HG03571 (cell line): ENCODE measurements around the gene VASN.

Experiments
- ATAC-seq: cut with Tn5 transposase; IDR thresholded peaks from one replicate; pipeline ENCODE4 v1.9.1; 2021; ENCODE audit not compliant: unreplicated experiment

Gene VASN

DNA sequence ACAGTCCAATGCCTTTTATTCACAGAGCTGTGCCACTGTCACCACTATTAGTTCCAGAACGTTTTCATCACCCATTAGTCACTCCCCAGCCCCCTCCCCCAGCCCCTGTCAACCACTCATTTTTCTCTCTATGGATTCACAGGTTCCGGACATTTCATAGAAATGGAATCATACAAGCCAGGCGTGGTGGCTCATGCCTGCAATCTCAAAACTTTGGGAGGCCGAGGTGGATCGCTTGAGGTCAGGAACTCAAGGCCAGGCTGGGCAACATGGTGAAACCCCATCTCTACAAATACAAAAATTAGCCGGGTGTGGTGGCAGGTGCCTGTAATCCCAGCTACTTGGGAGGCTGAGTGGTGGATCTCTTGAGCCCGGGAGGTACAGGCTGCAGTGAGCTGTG is 19.8 kb upstream of the VASN start:
- ATAC-seq = no peak

DNA sequence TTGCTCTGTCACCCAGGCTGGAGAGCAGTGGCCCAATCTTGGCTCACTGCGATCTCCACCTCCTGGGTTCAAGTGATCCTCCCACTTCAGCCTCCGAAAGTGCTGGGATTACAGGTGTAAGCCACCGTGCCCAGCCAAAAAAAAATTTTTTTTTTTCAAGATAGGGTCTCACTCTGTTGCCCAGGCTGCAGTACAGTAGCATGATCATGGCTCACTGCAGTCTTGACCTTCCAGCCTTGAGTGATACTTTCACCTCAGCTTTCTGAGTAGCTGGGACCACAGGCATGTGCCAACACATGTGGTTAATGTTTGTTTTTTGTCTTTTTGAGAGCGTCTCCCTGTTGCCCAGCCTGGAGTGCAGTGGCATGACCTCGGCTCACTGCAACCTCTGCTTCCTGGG is 18.8 kb upstream of the VASN start:
- no peak for ATAC-seq

- no peak for ATAC-seq
Measured at GRCh38 chr16:4353675-4354074, 18.0 kb upstream of the VASN start.

DNA sequence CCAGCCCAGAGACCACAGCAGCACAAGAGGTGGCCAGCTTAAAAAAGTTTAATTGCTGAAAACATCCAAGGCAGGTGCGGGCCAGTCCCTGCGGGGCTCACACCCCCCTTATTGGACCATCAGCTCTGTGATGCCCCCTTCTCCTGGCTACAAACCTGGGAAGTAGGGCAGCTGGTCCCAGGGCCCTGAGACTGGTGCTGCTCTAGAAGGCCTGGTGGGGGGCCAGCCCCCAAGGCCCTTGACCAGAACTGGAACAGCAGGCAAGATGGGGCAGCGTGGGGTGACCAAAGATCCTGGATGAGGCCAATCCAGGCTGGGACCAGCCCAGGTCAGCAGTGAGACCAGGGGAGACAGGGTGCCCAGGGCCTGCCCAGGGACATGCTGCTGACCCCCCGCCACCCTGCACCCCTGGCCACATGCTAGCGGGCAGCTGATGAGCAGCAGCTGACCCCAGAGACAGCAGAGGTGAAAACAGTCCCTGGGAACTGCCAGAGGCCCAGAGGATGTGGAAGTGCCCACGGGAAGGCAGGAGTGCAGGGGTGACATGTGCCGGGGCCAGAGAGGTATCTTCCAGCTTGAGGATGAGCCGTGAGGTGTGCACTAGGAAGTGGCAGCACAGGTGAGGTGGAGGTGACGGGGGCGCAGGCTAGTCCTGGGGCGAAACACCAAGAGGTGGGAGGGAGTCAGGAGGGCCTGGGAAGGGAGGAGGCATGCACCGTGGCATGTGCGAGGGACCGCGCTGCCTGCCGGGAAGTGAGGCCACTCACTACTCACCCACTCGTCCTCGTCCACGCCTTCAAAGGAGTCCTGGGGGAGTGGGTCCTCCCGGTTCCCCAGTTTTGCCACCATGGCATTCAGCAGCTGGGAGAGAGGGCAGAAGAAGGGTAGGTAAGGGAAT is 16.9 kb upstream of the VASN start:
- no peak for ATAC-seq

DNA sequence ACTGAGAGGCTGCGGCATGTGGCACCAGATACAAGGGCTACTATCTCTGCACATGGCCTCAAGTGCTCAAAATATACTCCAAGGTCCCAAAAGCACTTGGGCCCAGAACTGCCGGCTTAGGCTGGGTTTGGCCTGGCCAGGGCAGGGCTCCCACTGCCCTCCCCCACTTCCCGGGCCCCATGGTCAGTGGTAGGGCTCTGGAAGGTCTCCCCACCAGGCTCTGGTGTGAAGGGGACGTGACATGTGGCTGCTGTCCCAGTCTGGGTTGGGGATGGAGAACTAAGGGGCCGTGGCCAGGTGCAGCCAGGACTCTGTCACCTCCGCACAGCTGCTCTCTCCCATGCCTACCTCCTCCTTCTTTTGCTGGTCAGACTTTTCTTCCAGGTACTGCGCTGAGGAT is 14.8 kb upstream of the VASN start:
- no peak for ATAC-seq

DNA sequence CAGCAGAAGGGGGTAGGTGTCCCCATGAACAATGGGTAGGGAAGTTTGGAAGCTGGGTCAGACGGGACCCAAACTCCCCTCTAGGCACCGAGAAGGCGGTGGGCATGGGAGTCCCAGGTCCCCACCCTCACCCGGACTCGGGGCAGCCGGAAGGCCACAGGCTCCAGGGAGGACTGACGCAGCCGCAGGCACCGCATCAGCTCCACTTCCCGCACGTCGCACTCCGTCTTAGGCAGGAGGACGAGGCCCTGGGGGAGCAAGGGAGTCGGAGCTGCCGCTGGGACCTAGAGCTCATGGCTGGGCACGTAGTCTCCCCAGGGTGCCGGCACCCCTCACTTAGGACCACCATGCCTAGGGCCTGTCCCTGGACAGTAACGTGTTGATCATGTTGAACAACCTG is 13.4 kb upstream of the VASN start:
- no peak for ATAC-seq

GRCh38 chr16:4358831-4359561 is 12.7 kb upstream of the VASN start:
- ATAC-seq = no peak

DNA sequence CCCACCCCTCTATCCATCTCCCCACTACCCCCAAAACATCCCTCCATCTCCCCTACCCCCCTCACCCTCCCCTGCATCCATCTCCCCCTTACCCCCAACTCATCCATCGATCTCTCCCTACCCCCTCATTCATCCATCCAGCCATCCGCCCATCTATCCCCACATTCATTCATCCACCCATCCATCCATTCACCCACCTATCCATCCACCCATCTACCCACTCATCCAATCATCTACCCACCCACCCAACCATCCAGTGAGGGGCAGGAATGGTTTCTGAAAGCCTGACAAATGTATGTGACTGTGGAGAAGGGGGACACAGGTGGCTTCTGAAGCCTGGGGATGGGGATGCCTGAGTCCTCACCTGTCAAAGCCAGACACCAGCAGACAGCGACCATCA is 11.7 kb upstream of the VASN start:
- no peak for ATAC-seq

GRCh38 chr16:4360538-4361021 is 11.1 kb upstream of the VASN start:
- ATAC-seq = no peak

GRCh38 chr16:4361033-4361943 is 10.4 kb upstream of the VASN start:
- no peak for ATAC-seq

- ATAC-seq = no peak
Measured at GRCh38 chr16:4361944-4362311, 9.7 kb upstream of the VASN start.

- no peak for ATAC-seq
Measured at GRCh38 chr16:4362476-4363135, 9.0 kb upstream of the VASN start.

- ATAC-seq = no peak
Measured at GRCh38 chr16:4364196-4365013, 7.2 kb upstream of the VASN start.

- ATAC-seq = no peak
Measured at GRCh38 chr16:4365014-4365406, 6.6 kb upstream of the VASN start.

- no peak for ATAC-seq
Measured at GRCh38 chr16:4365615-4366014, 6.0 kb upstream of the VASN start.

DNA sequence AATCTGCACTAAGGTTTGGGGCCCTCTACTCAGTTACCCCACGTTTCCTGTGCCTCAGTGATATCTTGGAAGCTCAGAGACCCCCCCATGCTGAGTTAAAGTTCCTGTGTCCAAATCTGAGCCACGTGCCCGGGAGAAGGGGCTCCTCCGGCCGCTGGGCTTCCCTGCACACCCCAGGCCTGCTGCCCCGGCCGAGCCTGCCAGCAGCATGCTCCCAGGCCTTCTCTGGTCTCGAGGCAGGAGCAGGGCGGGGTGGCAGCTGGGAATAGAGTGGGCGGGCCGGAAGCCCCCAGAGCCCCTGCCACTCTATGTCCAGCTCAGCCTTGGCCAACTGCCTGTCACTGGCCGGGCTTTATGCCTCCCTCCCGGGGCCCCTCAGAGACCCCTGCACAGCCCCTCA is 5.6 kb upstream of the VASN start:
- ATAC-seq = no peak

GRCh38 chr16:4367393-4367856 is 4.2 kb upstream of the VASN start:
- ATAC-seq = no peak

DNA sequence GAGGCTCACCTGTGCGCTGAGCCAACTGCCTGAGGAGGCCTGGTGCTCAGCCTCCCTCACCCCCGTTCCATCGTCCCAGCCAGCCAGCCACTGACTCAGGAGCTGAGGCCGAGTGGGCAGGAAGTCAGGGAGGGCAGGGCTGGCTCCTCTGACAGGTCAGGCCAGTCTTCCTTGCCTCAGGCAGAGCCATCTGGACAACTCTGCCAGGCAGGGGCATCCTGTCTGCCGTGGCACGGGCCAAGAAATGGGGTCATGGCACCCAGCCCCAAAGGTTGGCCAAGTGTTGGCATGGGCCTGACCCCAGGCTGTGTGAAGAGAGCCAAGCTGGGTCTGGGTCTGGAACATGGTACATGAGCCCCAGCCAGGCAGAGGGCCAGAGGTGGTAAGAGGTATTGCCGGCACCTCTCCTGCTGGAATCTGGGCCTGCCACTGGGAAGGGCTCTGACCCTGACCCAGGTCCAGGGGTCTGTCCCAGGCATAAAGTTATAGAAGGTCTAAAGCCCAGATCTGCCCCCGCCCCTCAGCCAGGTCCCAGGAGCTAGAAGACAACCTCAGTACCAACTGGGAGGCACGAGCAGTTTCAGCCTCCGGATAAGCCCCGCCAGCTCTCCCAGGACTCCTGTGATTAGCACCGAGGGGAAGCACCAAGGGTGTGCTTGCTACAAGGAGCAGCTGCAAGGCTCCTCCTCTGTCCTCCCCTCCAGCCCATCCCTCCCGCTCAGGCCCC is 2.5 kb upstream of the VASN start:
- no peak for ATAC-seq

- ATAC-seq = no peak
Measured at GRCh38 chr16:4370151-4370550, 1.5 kb upstream of the VASN start.
